ENCODE data around the gene PCSK9. TPM values are rescaled to one million over a fixed set of nuclear protein-coding genes. Genes with fewer than 3 reads are reported as not detected.

The PCSK9 gene
- total and polyA plus RNA-seq, 9 of the 15 experiments (the other 6 are each of a cell fraction or from before 2014, with no cell fraction given): 3.2 to 58.6 (median 24.7) TPM

- no peak for DNase-seq (ENCODE audit: extremely low read depth in 1 of 4, low spot score in 3 of 4)
- 15% methylated on average over 8 of the region's 9 CpGs for WGBS (ENCODE audit: insufficient coverage, low coverage, missing lambda C conversion rate)
- no peak overlapping the region for H3K4me2 ChIP-seq (ENCODE audit: insufficient read depth, low read length)
- no peaks in the 10 kb centered on the region for H3K4me1 ChIP-seq (replicated peaks in 1 of 2; ENCODE audit: control insufficient read depth in 2 of 2, insufficient read depth in 2 of 2, low read length in 2 of 2)
- H3K9me3 ChIP-seq (replicated peaks; ENCODE audit: control insufficient read depth, insufficient read depth, low read depth, low read length): no peaks in the 10 kb centered on the region
- H3K79me2 ChIP-seq (ENCODE audit: control insufficient read depth, insufficient read depth, low read length): no peaks in the 10 kb centered on the region
- H3K9me1 ChIP-seq (ENCODE audit: control insufficient read depth, insufficient read depth, low read length): no peaks in the 10 kb centered on the region
- in situ Hi-C loops (cut with MboI) (no loop called here), intact Hi-C loops (cut with micrococcal nuclease) (no loop called here)
- ChIA-PET CTCF (ENCODE audit: low intra/inter-chr PET ratio) (no interaction called here), POLR2A (interaction anchor here (0.8 kb wide), 1 partner anchor 21 kb away, joined by 3 read pairs; no protein-coding TSS in a partner anchor)
- FAIRE-seq: no peak
- no peak overlapping the region for H2AFZ ChIP-seq (ENCODE audit: low read depth, low read length)
- no peak for TF ChIP-seq UBTF (IDR thresholded peaks at IDR 0.05; ENCODE audit: borderline replicate concordance in 1 of 2, low read depth in 2 of 2, low read length in 2 of 2)
- 0 out of 6 replicates have a peak, but pooled peaks of 1 of the 3 experiments have one; percentile 21 for TF ChIP-seq CTCF (IDR thresholded peaks at IDR 0.05 in 2 of 3, conservative IDR thresholded peaks at IDR 0.05 in 1 of 3; ENCODE audit: insufficient read depth in 2 of 3, low read depth in 1 of 3, low read length in 3 of 3)
- no peak for TF ChIP-seq TFAP4 (CRISPR knock-in tag; IDR thresholded peaks at IDR 0.05; ENCODE audit: borderline replicate concordance)
- no peak for TF ChIP-seq EP400 (IDR thresholded peaks at IDR 0.05)
- no peak for TF ChIP-seq CSDE1 (IDR thresholded peaks at IDR 0.05)
- TF ChIP-seq HNRNPLL (IDR thresholded peaks at IDR 0.05; ENCODE audit: low read depth, low read length, poor library complexity, severe bottlenecking): no peak
- H3K9ac ChIP-seq (ENCODE audit: insufficient read depth in 1 of 2, low read depth in 2 of 2, low read length in 2 of 2): no peak overlapping the region
- H4K20me1 ChIP-seq (replicated peaks; ENCODE audit: control insufficient read depth, insufficient read depth, low read length): no peaks in the 10 kb centered on the region
- peaks cover 14 to 41% of the 10 kb centered on the region in 2 experiments; a peak in 4 of 5 replicates for H3K27me3 ChIP-seq (ENCODE audit: control insufficient read depth in 2 of 2, insufficient read depth in 2 of 2, low read length in 2 of 2)
- H3K27ac ChIP-seq (ENCODE audit: extremely low read depth, low read depth, low read length): no peak overlapping the region
- BruUV-seq (replicated peaks): no TSS peak
- no peak overlapping the region for H3K4me3 ChIP-seq
- ATAC-seq: no peak
- H3K36me3 ChIP-seq (ENCODE audit: control insufficient read depth, insufficient read depth, low read length): no peaks in the 10 kb centered on the region
Measured at GRCh38 chr1:55010194-55010886, 29.0 kb upstream of the PCSK9 start.
